ENCODE data around the gene TANGO6.
"Not testable (repeated sequence)": the region's sequence is repeated elsewhere in the genome, so short reads cannot be mapped to it uniquely, and the experiment has no call there.

The TANGO6 gene

DNA sequence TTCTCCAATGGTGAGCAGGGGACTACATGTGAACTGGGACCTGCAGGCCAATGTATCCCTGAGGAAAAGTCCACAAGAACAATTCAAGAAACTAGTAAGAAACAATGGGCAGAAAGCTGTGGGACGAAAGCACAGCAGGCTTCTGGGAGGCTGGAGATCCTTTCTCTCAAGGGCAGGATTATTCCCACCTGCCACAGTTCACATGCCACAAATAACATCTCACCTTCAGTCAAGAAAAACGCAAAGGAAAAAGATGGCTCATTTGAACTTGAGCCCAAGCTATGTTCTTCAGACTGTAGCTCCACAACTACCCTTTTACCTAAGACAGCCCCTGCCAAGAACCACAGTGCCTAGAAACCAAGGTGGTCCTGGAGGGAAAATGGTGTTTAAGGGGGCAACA, 275.1 kb downstream of the TANGO6 start:
- no peak for DNase-seq (ENCODE audit: low spot score)

DNA sequence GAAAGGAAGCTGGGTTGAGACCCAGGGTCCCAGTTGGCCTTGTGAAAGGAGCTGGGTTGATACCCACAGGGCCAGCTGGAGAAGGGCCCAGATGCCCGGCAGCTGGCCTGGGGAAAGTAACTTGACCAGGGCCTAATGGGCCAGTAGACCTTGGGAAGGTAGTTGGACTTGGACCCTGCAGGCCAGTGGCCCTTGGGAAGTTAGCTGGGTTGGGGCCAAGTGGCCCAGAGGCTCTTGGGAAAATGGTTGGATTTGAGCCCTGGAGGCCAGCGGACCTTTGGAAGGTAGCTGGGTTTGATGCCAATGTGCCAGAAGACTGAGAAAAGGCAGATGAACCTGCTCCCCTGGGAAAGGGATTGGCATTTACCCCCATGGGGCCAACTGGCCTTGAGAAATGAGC, 275.7 kb downstream of the TANGO6 start:
- no peak for DNase-seq (ENCODE audit: low spot score)

DNA sequence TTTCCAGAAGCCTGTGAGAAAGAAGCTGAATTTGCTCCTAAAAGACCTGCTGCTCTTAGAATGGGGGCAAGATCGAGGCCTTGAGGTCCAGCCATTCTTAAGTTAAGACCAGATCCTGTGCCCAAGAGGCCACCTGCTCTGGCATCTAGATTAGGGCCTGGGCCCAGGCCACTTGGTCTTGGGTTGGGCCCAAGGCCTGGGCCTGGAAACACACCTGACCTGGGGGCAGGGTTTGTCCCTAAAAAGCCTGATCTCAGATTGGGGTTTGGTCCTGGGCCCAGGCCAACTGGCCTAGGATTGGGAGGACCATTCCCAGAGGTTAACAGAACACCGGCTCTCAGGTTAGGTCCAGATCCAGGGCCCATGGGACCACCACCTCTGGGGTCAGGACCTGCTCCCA, 276.2 kb downstream of the TANGO6 start:
- DNase-seq (ENCODE audit: low spot score) = no peak

- DNase-seq (ENCODE audit: low spot score) = no peak
Observed at GRCh38 chr16:69120096-69120664, 276.8 kb downstream of the TANGO6 start.

DNA sequence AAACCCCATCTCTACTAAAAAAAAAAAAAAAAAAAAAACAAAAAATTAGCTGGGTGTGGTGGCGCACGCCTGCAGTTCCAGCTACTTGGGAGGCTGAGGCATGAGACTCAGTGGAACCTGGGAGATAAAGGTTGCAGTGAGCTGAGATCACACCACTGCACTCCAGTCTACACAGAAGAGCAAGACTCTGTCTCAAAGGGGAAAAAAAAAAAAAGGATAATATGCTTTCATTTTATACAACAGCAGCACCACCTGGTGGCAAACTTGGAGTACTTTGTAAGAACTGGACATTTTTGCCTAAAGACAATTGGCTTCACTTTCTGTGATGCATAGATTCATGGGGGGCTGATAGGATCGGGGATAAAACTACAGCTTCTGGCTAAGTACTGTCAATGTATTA, 280.6 kb downstream of the TANGO6 start:
- DNase-seq (ENCODE audit: low spot score) = peak; percentile 63

- DNase-seq (ENCODE audit: low spot score) = not testable (repeated sequence)
Observed at GRCh38 chr16:69124406-69124805, 281.1 kb downstream of the TANGO6 start.

- DNase-seq (ENCODE audit: low spot score) = not testable (repeated sequence)
Observed at GRCh38 chr16:69124961-69125360, 281.6 kb downstream of the TANGO6 start.

DNA sequence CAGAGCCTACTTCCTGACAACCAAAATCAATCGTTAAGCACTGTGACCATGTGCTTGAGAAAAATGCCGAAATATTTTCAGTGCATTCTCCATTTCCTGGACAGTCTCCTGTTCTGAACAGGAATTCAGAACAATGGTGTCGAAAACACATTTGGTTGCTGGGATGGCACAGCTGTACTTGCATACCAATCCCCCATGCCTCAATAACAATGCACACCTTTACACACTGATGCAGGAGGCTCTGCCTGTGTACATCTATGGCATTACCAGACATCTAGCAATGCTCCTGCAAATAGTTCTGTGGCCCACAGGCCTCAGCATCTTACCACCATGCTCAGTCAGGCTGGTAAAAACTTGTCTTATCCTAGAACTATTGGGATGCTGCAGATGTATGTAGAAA, 282.9 kb downstream of the TANGO6 start:
- no peak for DNase-seq (ENCODE audit: low spot score)

GRCh38 chr16:69126801-69127200, 283.5 kb downstream of the TANGO6 start:
- DNase-seq (ENCODE audit: low spot score) = not testable (repeated sequence)

GRCh38 chr16:69127966-69128510, 284.7 kb downstream of the TANGO6 start:
- no peak for DNase-seq (ENCODE audit: low spot score)

DNA sequence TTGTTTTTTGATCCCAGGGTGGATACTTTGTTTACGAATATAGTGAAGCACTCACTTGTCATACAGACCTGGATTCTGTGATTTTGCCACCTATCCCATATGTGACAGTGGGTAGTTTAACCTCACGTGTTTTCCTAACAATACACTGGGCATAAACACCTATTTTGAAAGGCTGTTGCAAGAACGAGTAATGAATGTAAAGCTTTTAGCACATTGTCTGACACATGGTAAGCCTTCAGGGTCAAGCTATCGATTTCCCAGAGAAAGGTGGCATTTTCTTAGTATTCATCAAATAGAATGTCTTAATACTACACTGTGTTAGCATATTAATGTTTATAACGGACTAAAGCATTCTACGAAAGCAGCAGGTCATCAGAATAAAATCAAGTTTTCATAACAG, 287.1 kb downstream of the TANGO6 start:
- DNase-seq (ENCODE audit: low spot score) = no peak

DNA sequence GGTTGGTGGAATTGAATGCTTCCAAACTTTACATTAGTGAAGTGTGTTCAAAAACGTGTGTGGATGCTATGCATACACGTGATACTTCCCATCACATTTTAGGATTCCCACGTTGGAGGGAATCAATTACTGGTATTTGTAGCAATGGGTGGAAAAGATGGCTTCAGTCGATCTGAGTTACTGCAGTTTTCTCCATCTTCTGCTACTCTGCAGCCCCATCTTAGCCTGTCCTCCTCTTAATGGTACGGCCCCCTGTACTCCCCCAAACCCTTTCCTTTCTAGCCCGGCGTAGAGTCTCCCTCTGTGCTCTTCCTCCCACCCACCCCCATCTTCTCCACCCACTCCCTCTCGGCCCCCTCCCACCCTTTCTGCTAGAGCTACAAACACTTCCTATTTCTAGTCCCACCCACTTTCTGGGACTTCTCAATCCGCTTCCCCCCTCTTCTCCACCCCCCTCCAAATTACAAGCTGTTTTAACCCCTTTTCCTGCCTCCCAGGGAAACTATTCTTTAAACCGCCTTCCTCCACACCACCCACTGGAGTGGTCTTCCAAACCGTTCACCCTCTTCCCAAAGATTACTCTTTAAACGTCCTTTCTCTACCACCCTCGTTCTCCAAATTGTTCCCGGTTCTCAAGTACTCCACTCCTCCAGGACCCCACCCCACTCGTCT, 288.0 kb downstream of the TANGO6 start:
- peak; percentile 42 for DNase-seq (ENCODE audit: low spot score)

DNA sequence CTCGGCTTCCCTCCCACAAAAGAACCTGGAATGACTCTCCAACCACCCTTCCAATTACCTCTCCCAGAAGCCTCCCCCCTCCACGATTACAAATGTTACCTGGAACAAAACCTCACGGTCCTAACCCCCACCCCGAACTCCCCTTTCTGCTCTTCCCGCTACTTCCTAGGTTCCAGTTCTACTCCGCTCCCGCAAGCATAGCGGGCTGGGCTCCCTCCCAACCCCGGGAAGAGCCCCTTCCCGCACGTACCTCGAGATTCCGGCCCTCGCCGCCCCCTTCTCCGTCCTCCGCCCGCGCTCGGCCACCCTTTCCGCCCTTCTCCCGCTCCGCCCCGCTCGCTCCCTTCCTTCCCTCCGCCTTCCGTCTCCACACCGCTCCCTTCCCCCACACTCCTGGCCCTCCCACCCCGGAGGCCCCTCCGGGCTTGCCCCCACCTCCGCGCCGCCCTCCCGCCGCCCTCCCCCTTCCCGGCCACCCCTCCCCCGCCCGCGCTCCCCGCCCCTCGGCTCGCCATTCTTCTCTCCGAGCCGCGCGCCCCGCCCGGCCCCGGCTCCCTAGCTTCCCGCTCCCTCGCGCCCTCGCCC, 288.6 kb downstream of the TANGO6 start:
- peak; percentile 34 for DNase-seq (ENCODE audit: low spot score)

GRCh38 chr16:69132424-69133252, 289.3 kb downstream of the TANGO6 start, which contains the start of the genes CHTF8 and UTP4:
TSS of gene CHTF8 (minus strand) at chr16:69132588. CDS start at chr16:69121458, 11,130 bp downstream.
TSS of gene UTP4 (plus strand) at chr16:69132649. CDS start at chr16:69133460, 811 bp downstream.
- DNase-seq (ENCODE audit: low spot score) = peak; percentile 84

DNA sequence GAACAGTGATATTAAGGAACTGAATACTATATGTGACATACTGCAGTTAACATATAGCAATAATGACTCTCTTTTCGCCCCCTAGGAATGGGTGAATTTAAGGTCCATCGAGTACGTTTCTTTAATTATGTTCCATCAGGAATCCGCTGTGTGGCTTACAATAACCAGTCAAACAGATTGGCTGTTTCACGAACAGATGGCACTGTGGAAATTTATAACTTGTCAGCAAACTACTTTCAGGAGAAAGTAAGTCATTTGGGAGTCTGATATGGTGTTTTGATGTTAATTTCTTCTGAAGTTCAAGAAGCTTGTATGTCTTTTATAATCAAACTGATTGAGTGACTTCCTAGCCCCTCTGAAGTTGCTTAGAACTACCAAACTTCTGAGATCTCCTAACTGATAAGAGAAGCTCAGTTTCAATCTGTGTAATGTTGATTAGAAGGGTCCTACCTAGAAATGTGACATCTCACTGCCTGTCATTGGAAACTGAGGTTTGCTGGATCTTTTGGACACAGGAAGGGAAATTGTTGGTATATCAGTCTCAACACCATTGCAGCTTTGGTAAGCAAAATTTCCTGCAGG, 290.1 kb downstream of the TANGO6 start:
- no peak for DNase-seq (ENCODE audit: low spot score)

Data from putamen (tissue), 1 donor.